Stomach (tissue), 9 donors: ENCODE measurements around the gene ZBTB44. TPM values are rescaled to one million over a fixed set of nuclear protein-coding genes. Genes with fewer than 3 reads are reported as not detected.

Experiments used
- DNase-seq, 2 donors: peaks; one replicate each; pipeline versions ENCODE4 v3.0.0 to v3.0.0-alpha.2; 2013 to 2019
- H3K27ac ChIP-seq, 5 donors: fragments of 200-600 bp in 4 of 5; sonication (generic) in 4 of 5; one replicate each; pipeline ENCODE4 v1.5.1; 2013 to 2019; ENCODE audit warnings: mild to moderate bottlenecking in 1 of 5, moderate library complexity in 1 of 5
- H3K27me3 ChIP-seq, 3 donors: fragments of 200-600 bp; sonication (generic); one replicate each; pipeline ENCODE4 v1.5.1; 2017 to 2019; ENCODE audit warnings: mixed run types in 1 of 3
- H3K36me3 ChIP-seq, 4 donors: fragments of 200-600 bp; sonication (generic); 1 replicate in 3 of 4; 2 replicates in 1 of 4; pipeline ENCODE4 v1.5.1; 2016 to 2019
- H3K4me1 ChIP-seq, 4 donors: fragments of 200-600 bp; sonication (generic); one replicate each; pipeline ENCODE4 v1.5.1; 2016 to 2019
- H3K4me3 ChIP-seq, 4 donors: fragments of 200-600 bp; sonication (generic) in 3 of 4; one replicate each; pipeline ENCODE4 v1.5.1; 2016 to 2019; ENCODE audit warnings: mild to moderate bottlenecking in 1 of 4
- H3K9me3 ChIP-seq, 4 donors: fragments of 200-600 bp; sonication (generic); one replicate each; pipeline ENCODE4 v1.5.1; 2016 to 2019
- EP300 ChIP-seq: sonication (generic); formaldehyde crosslinking; IDR thresholded peaks from one replicate; pipeline ENCODE4 v1.6.1; 2017; ENCODE audit warnings: antibody characterized with exemption
- POLR2A ChIP-seq, 4 donors: fragments of 450-650 bp; IDR thresholded peaks; one replicate each; pipeline ENCODE4 v1.6.1; 2016; ENCODE audit warnings: antibody characterized with exemption in 4 of 4, control low read depth in 2 of 4, mild to moderate bottlenecking in 1 of 4, moderate library complexity in 1 of 4
- POLR2AphosphoS5 ChIP-seq, 3 donors: sonication (generic); formaldehyde crosslinking; IDR thresholded peaks; one replicate each; pipeline ENCODE4 v1.6.1; 2016; ENCODE audit warnings: antibody characterized with exemption in 3 of 3
- WGBS, 5 donors: extraction: QIAGEN DNeasy Blood & Tissue Kit in 3 of 5; methylation state at CpG; one replicate each; pipeline versions ENCODE4 v1.1.5 to v1.1.7; 2013 to 2018; 5-methylcytosine and 5-hydroxymethylcytosine counted together
- intact Hi-C: fragments of 100-400 bp; cut with DNase I; formaldehyde crosslinking; loops from one replicate; pipeline ENCODE4 v1.15.1; 2023; ENCODE audit warnings: low total_unique reads
- polyA plus RNA-seq, 3 donors: library from polyadenylated mRNA; stranded (reverse); fragments of 200-250 nt; gene quantifications; one replicate each; pipeline ENCODE4 v1.2.3, GENCODE V29; 2013
- total RNA-seq, 5 donors: library from RNA; depleted of rRNA; stranded (reverse); fragments of >200 nt; gene quantifications; one replicate each; pipeline versions ENCODE4 v1.1.0 to v1.2.3, GENCODE V29; 2014 to 2016
- TF ChIP-seq, protein P1 (sequence below), 7 experiments: fragments of 450-650 bp in 4 of 7; fragments of 200-600 bp in 3 of 7; sonication (generic) in 3 of 7; IDR thresholded peaks; one replicate each; pipeline ENCODE4 v1.5.1; 2016 to 2019; ENCODE audit warnings: antibody characterized with exemption in 7 of 7, control low read depth in 2 of 7, mild to moderate bottlenecking in 1 of 7
- donor health status: healthy with polysubstance abuse.
- donor health status: Bipolar disorder and iron deficiency.
- donor health status: healthy.

The ZBTB44 gene
- total and polyA plus RNA-seq, 8 donors = 8.4 to 123 (median 35.9) TPM

DNA sequence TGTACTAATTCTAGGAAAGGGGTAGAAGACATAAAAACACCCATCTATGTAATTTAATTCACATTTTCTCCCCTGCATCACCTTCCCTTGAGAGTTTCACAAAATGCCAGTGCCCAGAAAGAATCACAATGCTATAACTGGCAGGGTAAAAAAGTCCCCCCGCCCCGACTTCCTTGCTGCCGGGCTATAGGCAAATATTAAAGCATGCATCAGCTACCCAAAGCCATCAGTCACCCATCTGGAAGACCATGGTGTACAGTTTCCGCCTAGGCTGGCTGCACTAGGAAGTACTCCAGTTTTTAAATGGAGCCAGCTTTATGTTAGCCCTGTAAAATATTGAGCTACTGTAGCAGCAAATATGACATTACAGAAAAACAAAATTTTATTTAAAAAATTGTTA lies 87.3 kb downstream of the ZBTB44 start:
- no peak for TF ChIP-seq EP300
- TF ChIP-seq, protein P1, sequence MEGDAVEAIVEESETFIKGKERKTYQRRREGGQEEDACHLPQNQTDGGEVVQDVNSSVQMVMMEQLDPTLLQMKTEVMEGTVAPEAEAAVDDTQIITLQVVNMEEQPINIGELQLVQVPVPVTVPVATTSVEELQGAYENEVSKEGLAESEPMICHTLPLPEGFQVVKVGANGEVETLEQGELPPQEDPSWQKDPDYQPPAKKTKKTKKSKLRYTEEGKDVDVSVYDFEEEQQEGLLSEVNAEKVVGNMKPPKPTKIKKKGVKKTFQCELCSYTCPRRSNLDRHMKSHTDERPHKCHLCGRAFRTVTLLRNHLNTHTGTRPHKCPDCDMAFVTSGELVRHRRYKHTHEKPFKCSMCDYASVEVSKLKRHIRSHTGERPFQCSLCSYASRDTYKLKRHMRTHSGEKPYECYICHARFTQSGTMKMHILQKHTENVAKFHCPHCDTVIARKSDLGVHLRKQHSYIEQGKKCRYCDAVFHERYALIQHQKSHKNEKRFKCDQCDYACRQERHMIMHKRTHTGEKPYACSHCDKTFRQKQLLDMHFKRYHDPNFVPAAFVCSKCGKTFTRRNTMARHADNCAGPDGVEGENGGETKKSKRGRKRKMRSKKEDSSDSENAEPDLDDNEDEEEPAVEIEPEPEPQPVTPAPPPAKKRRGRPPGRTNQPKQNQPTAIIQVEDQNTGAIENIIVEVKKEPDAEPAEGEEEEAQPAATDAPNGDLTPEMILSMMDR (IDR thresholded peaks at IDR 0.05) = no peak
- TF ChIP-seq POLR2A (IDR thresholded peaks at IDR 0.05) = no peak
- TF ChIP-seq POLR2AphosphoS5 (IDR thresholded peaks at IDR 0.05) = no peak
- no peak overlapping the region for H3K4me3 ChIP-seq
- H3K27ac ChIP-seq = no peak overlapping the region
- no peaks in the 10 kb centered on the region for H3K9me3 ChIP-seq
- DNase-seq = no peak
- H3K36me3 ChIP-seq = peaks cover 0 to 11% (median 4%) of the 10 kb centered on the region in 4 donors
- H3K4me1 ChIP-seq = no peaks in the 10 kb centered on the region
- intact Hi-C loops = no loop called here
- no peaks in the 10 kb centered on the region for H3K27me3 ChIP-seq
- 90 to 97% (median 96%) methylated on average over 4 of the region's 4 CpGs for WGBS, 5 donors

DNA sequence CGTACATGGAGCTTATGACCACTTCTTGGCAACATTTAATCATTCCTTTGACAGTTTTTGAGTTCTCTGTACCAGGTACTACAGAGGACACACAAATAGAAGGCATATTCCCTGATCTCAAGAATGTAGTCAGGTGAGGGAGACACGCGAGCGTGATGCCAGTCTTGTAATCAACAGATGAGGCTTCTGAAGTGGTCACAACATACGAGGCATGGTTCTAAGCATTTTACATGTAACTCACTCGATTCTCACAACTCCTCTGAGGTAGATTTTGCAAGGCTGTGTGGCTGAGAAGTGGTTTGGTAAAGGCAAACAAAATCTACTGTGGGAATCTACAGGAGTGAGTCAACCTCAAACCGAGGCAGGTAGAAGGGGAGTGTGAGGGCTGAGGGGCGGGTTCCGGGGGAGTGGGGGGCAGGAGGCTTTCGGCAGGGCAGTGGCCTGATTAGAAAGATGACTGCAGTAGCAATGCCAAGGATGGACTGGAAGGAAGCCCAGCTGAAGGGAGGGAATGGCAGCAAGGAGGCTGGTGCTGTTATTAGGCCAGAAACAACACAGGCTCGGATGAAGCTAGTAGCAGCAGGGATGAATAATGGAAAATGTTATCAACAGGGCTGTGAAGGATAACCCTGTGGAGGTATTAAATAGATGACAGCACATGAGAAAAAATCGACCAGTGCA lies 91.3 kb downstream of the ZBTB44 start:
- no peak for DNase-seq
- WGBS, 5 donors = 50 to 63% (median 56%) methylated on average over 12 of the region's 12 CpGs
- intact Hi-C loops = no loop called here
- H3K27ac ChIP-seq = no peak overlapping the region
- no peaks in the 10 kb centered on the region for H3K9me3 ChIP-seq
- TF ChIP-seq POLR2A (IDR thresholded peaks at IDR 0.05) (no peak), POLR2AphosphoS5 (IDR thresholded peaks at IDR 0.05) (no peak), EP300 (no peak)
- TF ChIP-seq, protein P1 (IDR thresholded peaks at IDR 0.05) = no peak
- no peaks in the 10 kb centered on the region for H3K4me1 ChIP-seq
- no peaks in the 10 kb centered on the region for H3K27me3 ChIP-seq
- H3K4me3 ChIP-seq = no peak overlapping the region
- no peaks in the 10 kb centered on the region for H3K36me3 ChIP-seq

DNA sequence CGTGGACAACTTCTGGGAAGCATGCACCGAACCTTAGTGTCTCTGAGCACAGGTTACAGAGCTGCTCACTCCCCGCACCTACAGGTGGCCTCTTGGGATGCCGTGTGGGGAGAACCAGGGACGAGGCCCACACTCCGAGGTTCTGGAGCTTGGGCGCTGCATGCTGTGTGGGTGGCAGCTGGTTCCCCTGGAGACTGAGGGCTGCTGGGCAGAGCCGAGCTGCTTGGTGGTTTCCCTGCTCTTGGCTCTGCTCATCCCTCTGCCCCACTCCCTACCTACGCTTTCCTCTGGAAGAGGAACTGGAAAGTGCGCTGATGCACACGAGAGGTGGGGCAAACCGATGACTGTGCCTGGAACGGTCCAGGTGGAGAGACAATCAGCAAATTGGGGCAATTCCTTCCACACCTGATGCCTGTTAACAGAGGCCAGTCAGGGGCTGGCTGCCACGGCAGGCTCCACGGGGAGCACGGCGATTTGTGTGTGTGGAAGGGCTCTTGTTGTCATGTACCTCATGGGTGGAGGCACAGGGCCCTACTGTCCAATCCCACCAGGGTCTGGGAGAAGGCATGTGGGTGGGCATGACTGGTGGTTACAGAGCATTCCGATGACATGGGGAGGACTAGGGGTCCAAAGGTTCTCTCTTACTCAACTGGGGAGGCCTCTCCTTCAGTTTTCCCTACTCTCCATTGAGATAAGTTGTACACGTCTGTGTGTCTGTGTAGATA lies 94.2 kb downstream of the ZBTB44 start:
- intact Hi-C loops = no loop called here
- H3K27me3 ChIP-seq = no peaks in the 10 kb centered on the region
- TF ChIP-seq EP300 = no peak
- no peak overlapping the region for H3K27ac ChIP-seq
- no peaks in the 10 kb centered on the region for H3K4me1 ChIP-seq
- no peak overlapping the region for H3K4me3 ChIP-seq
- DNase-seq = no peak
- WGBS, 5 donors = 83 to 90% (median 86%) methylated on average over 13 to 19 of the region's 19 CpGs
- H3K9me3 ChIP-seq = no peaks in the 10 kb centered on the region
- no peaks in the 10 kb centered on the region for H3K36me3 ChIP-seq

DNA sequence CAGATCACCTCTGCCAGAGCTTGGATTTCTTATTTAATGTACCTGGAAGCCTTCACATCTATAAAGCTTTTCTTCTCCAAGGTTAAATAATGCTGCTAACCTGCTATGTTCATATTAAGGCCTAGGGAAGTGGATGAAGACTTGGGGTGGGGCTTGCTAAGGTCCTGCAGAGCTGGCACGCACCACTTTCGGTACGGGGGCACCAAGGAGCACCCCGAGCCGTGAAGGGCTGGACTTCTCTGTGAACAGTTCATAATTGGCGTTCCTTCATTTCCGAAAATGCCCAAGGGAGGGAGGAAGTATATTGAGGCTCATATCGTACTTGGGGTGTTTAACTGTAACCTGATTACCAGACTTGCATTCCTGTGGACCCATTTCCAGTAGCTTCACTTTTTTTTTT lies 95.6 kb downstream of the ZBTB44 start:
- Histone ChIP-seq H3K27ac (no peak overlapping the region), H3K4me1 (no peaks in the 10 kb centered on the region), H3K27me3 (no peaks in the 10 kb centered on the region), H3K4me3 (no peak overlapping the region), H3K36me3 (no peaks in the 10 kb centered on the region), H3K9me3 (no peaks in the 10 kb centered on the region)
- intact Hi-C loops = loop anchor here (10.0 kb wide), 1 partner anchor 646 kb away; no protein-coding TSS in a partner anchor
- WGBS, 5 donors = 93 to 96% (median 94%) methylated on average over 8 of the region's 8 CpGs
- TF ChIP-seq EP300 (no peak), POLR2A (IDR thresholded peaks at IDR 0.05) (no peak), POLR2AphosphoS5 (IDR thresholded peaks at IDR 0.05) (no peak)
- TF ChIP-seq, protein P1 (IDR thresholded peaks at IDR 0.05) = no peak
- DNase-seq = no peak
